Stimulated activated CD8-positive, alpha-beta memory T cell treated with anti-CD3 and anti-CD28 coated beads, Interleukin-7, amount 100 ng/mL, for 24 hours (primary cell): Measurements from ENCODE around the gene TNFRSF8.

Experiments
- DNase-seq: peaks from one replicate; pipeline ENCODE4 v3.0.0-alpha.2; 2020; ENCODE audit warnings: low read depth

Gene TNFRSF8

DNA sequence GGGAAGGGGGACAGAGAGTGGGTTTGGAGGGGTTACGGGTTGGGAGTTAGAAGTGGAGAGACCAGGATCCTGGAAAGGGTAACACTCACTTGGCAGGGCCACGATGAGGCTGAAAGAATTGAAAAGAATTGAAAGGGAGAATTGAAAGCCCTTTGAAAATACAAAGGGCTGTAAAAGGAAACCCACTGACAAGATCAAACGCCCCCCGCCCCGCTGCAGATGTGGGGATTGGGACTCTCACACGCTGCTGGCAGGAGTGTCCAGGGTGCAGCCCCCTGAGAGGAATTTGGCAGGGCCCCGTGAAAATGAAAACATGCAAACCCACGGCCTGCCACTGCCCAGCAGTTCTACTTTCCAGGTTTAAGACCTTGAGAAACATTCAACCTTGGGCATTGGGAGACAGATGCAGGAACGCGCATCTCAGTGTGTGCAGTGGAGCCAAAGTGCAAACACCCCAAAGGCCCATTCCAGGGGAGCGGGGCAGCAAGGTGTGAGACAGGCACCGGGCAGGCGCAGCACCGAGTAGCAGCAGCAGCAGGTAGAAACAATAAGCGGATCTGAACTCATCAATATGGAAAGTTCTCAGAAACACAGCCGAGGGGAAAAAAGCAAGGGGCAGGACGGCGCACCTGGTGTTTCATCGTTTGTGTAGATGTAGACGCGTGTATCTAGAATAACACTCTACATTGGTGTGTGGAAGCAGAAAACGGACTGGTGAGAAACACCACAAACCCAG is 95.4 kb downstream of the TNFRSF8 start:
- no peak for DNase-seq

DNA sequence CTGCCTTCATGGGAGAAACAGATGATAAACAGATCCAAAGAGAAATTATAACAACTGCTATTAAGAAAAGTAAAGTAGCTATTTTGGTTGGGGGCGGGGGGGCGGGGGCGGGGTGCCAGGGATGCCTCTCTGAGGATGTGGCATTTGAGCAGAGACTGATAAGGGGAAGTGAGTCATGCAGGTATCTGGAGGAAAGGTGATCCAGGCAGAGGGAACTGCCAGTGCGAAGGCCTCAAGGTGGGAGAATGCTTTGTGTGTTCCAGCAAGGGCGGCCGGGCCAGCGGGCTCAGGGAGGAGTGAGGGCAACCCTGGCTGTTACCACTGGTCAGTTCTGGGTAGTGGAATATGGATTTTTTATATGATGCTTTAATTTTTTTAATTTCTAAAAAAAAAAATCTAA is 96.7 kb downstream of the TNFRSF8 start:
- no peak for DNase-seq

DNA sequence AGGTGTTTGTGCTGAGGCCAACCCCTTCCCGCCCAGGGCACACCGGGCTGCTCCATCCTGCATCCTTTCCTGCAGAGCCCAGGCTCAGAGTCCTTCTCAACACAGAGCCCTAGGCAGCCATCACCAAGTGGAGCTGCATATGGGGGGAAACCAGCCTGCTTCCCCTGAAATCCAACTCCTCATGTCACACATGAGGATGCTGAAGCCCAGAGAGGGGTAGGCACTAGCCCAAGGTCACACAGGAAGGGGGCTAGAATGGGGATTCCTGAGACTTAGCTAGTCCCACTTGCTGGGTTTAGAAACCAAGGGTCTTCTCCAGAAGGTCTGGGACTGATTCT is 98.2 kb downstream of the TNFRSF8 start:
- DNase-seq = no peak

DNA sequence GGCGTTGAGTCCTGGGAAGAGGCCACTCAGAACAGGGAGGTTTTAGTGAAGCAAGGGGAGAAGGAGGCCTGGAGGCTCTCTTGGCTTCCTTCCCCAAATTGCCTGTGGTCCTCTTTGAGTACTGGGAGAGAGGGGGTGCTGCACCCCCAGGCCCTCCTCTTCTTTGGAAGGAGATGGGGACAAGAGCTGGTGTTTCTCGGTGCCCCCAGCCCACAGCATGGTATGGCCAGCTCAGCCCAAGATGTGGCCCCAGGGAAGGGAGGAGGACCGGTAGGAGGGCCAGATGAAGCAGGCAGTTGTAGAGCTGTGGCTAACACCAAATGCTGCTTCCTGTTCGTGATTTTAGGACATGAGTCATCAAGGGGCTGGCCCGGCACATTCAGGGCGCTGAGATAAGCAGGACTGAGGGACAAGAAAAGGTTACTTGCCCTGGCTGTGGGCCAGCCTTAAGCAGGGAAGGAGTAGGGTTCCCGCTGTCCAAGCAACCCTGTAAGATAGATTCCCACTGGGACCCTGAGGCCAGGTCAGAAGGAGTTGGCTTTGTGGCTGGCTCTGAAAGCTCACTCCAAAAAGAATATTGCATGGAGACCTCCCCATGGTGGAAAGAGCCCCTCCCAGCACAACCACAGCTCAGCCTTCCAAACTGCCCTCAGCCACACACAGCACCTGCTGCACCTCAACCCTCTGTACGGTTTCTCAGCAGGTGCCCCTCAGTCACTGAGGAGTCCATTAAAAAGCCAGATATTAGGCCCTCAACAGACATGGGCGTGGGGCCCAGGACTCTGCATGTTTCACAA is 98.8 kb downstream of the TNFRSF8 start:
- DNase-seq = peak; percentile 45

DNA sequence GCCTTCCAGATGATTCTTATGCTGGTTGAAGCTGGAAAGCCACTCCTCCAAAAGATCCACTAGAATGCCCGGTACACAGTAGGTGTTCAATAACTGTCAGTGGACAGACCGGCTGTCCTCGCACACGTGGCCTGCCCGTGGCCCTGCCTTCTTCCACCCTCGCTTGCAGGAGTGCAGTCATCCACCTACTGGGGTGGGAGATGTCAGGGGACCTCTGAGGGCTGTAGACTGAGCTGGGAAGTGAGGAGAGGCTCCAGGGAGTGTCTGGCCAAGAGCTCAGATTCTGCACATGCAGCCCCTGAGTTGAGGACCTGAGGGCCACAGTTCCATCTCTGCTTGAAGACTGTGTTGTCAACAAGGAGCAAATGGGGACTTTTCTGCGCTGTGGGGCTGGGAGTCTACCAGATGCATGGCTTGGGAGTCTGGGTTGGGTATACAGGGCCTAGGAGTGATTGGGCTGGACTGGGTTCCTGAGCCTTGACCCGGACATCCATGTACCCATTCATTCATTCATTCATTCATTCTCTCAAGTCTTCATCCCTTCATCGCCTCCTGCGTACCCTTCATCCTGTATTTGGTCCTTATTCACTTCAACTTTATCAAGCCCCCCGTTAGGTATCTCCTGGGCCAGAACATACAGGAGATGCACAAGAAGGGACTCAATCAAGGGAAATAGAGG is 99.5 kb downstream of the TNFRSF8 start:
- no peak for DNase-seq

DNA sequence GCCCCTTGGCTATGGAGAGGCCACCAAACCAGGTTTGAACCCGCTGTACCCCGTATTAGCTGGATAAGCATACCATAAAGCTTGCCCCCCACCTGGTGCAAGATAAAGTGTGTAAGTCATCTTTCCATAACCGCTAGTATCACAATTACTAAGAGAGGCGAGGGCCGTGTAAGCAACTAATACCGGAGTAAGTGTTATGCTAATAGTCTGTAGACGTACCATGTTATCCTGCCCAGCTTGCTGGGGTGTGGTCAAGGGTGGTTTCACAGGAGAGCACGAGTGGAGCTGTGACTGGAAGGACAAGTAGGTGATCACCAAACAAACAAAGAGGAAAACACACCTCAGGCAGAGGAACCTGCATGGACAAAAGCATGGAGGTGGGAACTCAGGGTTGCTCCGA is 100.1 kb downstream of the TNFRSF8 start:
- no peak for DNase-seq

DNA sequence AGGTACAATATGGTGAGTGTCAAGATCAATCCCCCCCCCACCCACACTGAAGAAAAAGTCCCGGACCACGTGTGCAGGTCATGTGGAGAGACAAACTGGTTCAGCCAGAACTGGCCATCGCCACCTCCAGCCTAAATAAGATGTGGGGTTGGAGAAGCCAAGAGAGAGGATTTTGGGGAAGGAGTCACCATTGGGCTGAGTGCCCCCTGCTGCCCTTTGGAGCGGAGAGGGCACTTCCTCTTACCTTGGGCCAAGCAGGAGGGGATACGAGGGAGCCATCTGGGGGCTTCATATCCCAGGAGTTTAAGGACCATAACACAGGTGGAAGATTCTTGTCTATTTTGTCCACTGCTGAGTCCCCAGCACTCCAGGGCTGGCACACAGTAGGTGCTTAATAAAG is 101.1 kb downstream of the TNFRSF8 start:
- no peak for DNase-seq

DNA sequence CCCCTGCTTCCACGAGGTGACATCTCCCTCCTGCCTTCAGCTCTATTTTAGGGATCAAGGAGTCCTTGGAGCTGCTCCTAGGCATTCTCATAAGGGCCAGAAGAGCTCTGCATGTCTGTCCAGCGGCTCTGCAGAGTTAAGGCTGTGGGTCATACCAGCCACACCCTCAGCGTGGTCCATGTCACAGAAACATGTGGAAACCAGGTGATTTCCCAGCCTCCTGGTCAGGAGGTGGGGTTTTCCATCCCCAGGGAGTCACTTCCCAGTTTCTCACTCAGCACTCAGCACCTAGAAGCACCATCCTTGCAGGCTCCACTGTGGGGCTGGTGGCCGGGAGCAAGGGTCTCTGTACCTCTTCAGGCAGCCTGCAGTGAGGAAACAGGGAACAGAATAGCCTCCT is 102.2 kb downstream of the TNFRSF8 start:
- no peak for DNase-seq

DNA sequence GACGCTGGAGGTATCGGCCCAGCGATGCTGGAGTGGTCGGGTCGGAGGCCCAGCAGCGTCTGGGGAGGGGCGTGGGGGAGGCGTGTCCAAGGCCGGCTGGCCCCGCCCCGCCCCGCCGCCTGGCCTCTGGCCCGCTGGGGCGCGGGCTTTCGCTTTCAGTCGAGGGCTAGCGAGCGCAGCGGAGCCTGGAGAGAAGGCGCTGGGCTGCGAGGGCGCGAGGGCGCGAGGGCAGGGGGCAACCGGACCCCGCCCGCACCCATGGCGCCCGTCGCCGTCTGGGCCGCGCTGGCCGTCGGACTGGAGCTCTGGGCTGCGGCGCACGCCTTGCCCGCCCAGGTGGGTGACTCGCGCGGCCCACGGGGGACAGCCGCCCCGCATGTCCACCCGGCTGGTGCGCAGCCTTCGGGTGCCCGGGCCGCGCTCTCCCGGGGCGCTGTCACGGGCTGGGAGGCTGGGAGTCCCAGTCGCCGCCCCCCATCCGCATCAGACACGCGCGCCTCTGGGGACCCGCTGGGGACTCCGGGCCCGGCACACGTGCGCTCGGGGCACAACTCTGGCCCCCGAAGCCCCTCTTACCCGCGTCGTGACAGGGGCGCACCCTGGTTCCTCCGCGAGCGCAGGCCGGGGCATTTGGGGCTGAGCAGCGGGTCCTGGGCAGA is 103.9 kb downstream of the TNFRSF8 start, which contains the start of gene TNFRSF1B:
Gene TNFRSF1B, plus strand, starts transcription at position 158 of the 659 bp plus-strand sequence. Its CDS starts 101 bp downstream, at position 259.
- DNase-seq = peak; percentile 30

DNA sequence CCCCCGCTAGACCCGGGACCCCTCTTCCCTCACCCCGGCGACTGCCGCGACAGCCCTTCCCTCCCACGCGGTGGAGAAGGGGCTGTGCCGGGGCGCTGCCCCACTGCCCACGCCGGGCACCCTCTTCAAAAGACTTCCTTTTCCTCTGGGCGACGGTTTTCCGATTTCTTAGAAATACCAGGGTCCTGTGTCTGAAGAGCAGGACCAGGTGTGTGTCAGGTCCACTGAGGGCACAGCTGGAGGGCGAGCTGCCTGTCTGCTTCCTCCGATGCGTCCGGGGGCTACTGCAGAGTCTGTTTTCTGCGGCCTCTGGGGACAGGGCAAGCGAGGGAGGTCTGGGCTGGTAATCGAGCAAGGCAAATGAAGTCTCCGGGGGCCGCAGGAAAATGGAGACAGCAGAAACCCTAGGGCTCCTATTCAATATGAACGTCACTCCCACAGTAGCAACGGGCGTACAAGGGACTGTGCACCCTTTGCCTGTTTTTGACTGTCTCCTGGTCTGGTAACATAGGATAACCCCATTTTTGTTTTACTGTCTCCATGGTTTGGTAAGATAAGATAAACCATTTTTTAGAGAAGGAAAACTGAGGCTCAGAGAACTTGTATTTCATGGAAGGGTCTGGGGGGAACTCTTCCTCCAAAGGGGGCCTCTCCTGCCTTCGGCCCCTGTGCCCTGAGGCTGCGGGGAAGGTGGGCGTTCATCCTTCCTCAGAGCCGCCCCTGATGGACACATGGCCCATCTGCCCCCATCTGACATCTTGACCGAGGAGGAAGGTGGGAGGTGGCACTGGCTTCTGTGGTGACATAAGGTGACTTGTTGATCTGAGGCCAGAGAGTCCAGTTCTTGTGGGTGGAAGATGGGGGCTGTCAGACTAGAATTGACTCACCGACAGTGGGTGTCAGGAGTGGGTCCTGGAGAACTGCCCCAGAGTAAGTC is 104.7 kb downstream of the TNFRSF8 start:
- DNase-seq = no peak

DNA sequence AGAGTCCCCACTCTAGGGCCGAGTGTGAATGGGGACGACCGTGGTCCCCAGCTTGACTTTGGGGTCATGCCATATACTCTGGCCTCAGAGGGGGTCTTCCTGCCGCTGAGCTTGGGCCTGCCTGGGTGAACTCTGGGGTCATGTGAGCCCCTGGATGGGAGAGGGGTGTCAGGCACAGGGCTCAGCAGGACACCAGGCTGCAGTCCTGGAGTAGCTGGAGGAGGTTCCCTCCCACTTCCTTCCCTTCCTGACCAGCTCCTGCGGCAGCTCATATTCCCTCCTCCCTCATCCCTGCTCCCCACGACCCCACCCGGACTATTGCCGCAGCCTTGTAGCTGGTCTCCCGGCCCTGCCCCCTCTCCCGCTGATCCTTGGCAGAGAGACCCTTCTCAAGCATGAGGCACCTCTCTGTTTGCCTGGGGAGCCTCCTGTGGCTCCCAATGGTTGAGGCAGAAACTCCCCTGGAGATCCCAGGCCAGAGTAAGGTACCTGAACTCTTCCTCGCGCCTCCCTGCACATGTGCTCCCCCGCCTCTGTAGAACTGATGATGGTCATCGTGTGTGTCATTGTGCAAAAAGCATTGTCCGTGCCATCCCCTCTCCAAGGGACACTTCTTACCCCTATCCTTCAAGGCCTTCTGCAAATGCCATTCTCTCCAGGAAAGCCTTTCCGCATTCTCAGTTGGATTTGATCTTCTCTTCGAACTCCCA is 105.5 kb downstream of the TNFRSF8 start:
- DNase-seq = no peak

DNA sequence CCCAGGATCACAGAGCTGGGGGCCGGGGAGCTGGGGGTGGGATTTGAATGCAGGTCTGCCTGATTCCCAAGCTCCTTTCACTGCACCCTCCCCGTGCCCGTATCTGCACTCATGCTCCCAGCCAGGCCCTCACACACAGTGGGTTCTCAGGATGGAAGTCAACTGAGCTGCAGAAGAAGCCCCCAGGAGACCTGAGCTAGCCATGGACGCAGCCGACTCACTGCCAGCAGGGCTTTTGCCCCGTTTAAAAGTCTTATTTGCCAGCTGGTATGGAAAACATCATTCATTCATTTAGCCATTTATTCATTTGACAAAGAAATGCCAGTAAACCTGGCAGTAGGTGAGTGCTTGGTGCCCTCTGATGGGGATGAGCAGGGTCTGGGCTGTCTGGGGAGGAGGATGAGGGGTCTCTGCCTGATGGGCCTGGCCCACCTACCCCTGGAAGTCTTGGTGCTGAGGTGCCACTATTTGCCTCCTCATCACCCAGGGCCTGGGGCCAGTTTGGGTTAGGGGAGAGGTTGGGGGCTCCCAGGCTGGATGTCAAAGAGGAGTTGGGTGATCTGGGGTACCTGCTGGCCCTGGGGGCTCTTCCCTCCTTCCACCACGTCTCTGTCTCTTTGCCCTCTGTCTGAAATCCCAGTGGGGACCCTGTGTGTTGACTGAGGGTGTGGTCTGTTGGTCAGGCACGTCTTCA is 106.5 kb downstream of the TNFRSF8 start:
- no peak for DNase-seq

DNA sequence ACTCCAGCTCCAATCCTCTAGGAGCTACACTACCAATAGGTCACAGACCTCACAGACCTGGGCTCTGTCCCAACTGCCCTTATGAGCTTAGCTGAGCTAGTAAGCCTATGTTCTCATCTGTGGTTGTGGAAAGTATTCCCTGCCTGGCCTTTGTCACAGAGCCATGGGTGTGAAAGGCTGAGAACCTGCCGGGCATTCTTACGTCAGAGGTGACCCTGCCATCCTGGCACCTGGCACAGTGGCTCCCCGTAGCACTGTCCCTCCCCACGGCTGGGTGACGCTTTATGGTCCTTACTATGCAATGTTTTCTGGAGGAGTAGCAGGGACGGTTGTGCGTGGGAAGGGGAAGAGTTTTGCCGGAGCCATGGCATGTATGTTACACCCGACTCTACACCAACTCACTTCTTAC is 107.2 kb downstream of the TNFRSF8 start:
- DNase-seq = no peak

DNA sequence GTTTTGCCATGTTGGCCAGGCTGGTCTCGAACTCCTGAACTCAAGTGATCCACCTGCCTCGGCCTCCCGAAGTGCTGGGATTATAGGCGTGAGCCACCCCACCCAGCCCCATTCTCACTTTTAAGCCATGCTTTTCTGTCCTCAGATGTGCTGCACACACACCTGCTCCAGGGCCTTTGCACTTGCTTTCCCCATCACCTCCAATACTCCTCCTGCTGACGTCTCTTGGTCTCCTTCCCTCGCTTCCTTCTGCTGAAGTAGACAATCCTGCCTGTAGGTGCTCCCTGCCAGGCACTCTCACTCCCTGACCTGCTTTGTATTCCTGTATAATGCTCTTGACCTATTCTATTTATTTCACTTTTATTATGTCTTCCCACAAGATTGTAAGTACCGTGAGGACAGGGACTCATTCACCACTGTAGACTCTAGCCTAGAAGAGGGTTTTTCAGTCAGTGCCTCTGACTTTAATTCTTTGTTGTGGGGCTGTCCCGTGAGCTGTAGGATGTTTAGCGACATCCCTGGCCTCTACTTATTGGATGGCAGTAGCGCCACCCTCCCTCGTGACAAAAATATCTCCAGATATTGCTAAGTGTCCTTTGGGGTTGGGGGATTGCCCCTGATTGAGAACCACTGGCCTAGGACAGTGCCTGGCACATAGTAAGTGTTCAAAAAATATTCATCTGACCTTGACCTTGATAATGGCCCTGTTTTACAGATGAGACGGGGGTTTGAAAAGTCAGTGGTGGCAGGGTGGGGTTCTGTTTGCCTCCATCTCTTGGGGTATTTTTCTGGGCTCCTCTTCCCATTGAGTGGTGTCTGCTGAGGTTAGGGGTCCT is 108.3 kb downstream of the TNFRSF8 start:
- DNase-seq = no peak

DNA sequence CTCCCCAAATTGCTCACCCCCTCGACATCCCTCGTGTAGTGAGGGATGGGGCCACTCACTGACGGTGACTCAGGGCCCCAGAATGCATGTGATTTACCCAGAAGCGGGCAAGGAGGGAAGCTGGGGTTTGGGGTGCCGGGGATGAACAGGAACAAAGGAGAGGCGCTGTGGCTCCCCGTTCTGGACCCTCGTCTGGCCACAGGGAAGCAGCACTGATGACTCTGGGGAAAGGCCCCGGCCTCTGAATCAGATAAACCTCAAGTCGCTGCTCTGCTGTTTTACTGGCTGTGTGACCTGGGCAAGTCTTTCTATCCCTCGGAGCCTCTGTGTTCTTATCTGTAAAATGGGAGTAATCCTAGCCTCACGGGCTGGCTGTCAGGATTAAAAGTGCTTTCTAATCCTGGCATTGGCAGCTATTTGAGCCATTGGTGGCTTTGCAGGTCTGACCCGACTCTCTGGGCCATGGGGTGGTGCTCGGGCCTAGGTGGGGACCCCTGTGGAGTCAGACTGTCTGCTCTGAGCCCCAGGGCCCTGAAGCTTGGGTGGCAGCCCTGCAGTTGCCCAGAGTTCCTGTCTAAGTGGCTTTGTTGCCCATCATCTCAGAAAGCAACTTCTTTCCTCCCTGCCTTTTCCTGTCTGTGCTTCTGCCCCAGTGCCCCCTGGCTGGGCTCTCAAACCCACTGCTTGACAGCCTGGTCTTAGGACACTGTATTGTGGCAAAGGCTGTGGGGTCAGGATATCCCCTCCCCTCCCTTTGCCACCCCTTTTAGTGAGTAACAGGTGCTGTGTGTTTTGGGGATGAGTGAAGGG is 109.1 kb downstream of the TNFRSF8 start:
- DNase-seq = no peak

DNA sequence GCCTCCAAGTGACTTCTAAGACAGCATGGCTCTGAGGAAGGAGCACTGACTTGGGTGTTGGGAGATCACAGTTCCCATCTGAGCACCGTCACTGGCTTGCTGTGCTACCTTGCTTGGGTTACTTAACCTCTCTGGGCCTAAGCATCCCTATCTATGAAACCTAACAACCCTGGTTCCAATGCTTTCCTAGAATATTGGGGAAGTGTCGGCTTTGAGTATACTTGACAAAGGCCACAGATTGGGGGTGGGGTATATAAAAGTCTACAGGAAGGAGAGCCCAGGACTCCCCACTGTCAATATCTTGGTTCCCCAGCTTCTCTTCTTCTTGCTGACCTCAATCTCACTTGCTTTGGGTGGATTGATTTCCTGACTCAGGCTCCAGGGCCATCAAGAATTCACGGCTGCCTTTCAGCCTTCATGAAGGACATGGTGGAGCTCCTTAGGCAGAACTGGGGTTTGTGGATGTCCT is 110.0 kb downstream of the TNFRSF8 start:
- no peak for DNase-seq

DNA sequence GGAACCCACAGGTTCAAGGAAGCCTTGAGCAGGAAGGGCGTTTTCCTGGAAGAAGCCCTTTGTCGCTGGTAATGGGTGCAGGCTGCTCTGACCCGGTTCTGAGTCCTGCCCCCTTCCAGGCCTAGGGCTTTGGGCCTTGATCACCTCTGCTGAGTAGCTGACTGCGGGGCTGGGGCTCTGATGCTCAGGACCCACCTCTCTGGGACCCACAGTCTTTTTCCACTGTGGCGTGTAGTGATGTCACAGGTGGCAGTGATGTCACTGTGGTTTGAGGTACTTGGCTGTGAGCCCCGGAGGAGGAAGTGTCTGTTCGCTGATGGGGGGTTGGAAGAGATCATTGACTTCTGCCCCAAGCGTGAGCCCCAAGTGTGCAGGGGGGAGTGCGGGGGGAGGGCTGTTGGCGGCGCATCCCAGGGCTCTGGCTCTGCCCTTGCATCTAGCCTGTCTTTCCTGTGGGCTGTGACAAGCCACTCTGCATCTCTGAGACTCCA is 110.6 kb downstream of the TNFRSF8 start:
- peak; percentile 76 for DNase-seq
